ENCODE data around the gene PDZRN4.

PDZRN4 gene

GRCh38 chr12:41527062-41527461, 338.9 kb downstream of the PDZRN4 start:
- peak; percentile 31 for ATAC-seq
- TF ChIP-seq PPARA (CRISPR knock-in tag; IDR thresholded peaks at IDR 0.05; ENCODE audit: borderline replicate concordance) (no peak), RARB (CRISPR knock-in tag; IDR thresholded peaks at IDR 0.05) (no peak), SNAI2 (CRISPR knock-in tag; IDR thresholded peaks at IDR 0.05) (no peak), OSR1 (CRISPR knock-in tag; IDR thresholded peaks at IDR 0.05) (no peak), ZNF70 (CRISPR knock-in tag; IDR thresholded peaks at IDR 0.05) (no peak), TSHZ2 (CRISPR knock-in tag; IDR thresholded peaks at IDR 0.05) (no peak), TOX (CRISPR knock-in tag; IDR thresholded peaks at IDR 0.05; ENCODE audit: borderline replicate concordance) (no peak), CSRNP3 (CRISPR knock-in tag; IDR thresholded peaks at IDR 0.05) (no peak), BACH2 (CRISPR knock-in tag; IDR thresholded peaks at IDR 0.05; ENCODE audit: borderline replicate concordance) (no peak), PATZ1 (CRISPR knock-in tag; IDR thresholded peaks at IDR 0.05; ENCODE audit: borderline replicate concordance) (no peak), ISL1 (CRISPR knock-in tag; IDR thresholded peaks at IDR 0.05) (no peak), ZNF8 (CRISPR knock-in tag; IDR thresholded peaks at IDR 0.05) (no peak), ZNF565 (CRISPR knock-in tag; conservative IDR thresholded peaks at IDR 0.05; ENCODE audit: low read depth) (no peak), GLIS3 (CRISPR knock-in tag; IDR thresholded peaks at IDR 0.05) (no peak), ARNTL (CRISPR knock-in tag; IDR thresholded peaks at IDR 0.05; ENCODE audit: borderline replicate concordance, low read depth) (no peak), ZFP30 (CRISPR knock-in tag; IDR thresholded peaks at IDR 0.05) (no peak), ESRRG (CRISPR knock-in tag; IDR thresholded peaks at IDR 0.05) (no peak), ZC3H10 (CRISPR knock-in tag; IDR thresholded peaks at IDR 0.05) (no peak)

GRCh38 chr12:41527534-41528116, 339.5 kb downstream of the PDZRN4 start:
- TF ChIP-seq PATZ1 (CRISPR knock-in tag; IDR thresholded peaks at IDR 0.05; ENCODE audit: borderline replicate concordance) (no peak), TCF4 (CRISPR knock-in tag; IDR thresholded peaks at IDR 0.05; ENCODE audit: borderline replicate concordance) (no peak), ZFP30 (CRISPR knock-in tag; IDR thresholded peaks at IDR 0.05) (no peak), BACH2 (CRISPR knock-in tag; IDR thresholded peaks at IDR 0.05; ENCODE audit: borderline replicate concordance) (no peak), PPARA (CRISPR knock-in tag; IDR thresholded peaks at IDR 0.05; ENCODE audit: borderline replicate concordance) (no peak), ESRRG (CRISPR knock-in tag; IDR thresholded peaks at IDR 0.05) (no peak), ZNF8 (CRISPR knock-in tag; IDR thresholded peaks at IDR 0.05) (no peak)
- ATAC-seq = no peak

- no peak for ATAC-seq
- TF ChIP-seq PPARA (CRISPR knock-in tag; IDR thresholded peaks at IDR 0.05; ENCODE audit: borderline replicate concordance) (no peak), SNAI2 (CRISPR knock-in tag; IDR thresholded peaks at IDR 0.05) (no peak)
Measured at GRCh38 chr12:41528874-41529273, 340.8 kb downstream of the PDZRN4 start.

- no peak for ATAC-seq
Measured at GRCh38 chr12:41530441-41530840, 342.3 kb downstream of the PDZRN4 start.

More at GRCh38 chr12:41530441-41530840, 342.3 kb downstream of the PDZRN4 start:
- TF ChIP-seq POU6F1 (CRISPR knock-in tag; IDR thresholded peaks at IDR 0.05; ENCODE audit: borderline replicate concordance, low read depth) = no peak
